IPS-18c (cell line): ENCODE results near the gene LRRC1.

Experiments
- H3K4me3 ChIP-seq: 2 replicates; pipeline ENCODE4 v1.7.0; 2013; ENCODE audit warnings: low read depth, mild to moderate bottlenecking, low read length, moderate library complexity; ENCODE audit not compliant: insufficient read depth
- H3K9me3 ChIP-seq: one replicate; pipeline ENCODE4 v1.6.1; 2013; ENCODE audit warnings: mild to moderate bottlenecking, low read length, moderate library complexity; ENCODE audit not compliant: control insufficient read depth, insufficient read depth

LRRC1 gene

GRCh38 chr6:53944543-53944942 is 149.7 kb downstream of the LRRC1 start:
- no peaks in the 10 kb centered on the region for H3K9me3 ChIP-seq
- no peak overlapping the region for H3K4me3 ChIP-seq

- H3K9me3 ChIP-seq = no peaks in the 10 kb centered on the region
- no peak overlapping the region; the same call in 1 of the 2 replicates for H3K4me3 ChIP-seq
These were observed 151.1 kb downstream of the LRRC1 start for GRCh38 chr6:53945765-53946407.

GRCh38 chr6:53947780-53948179 is 153.0 kb downstream of the LRRC1 start:
- H3K4me3 ChIP-seq = no peak overlapping the region
- H3K9me3 ChIP-seq = no peaks in the 10 kb centered on the region

GRCh38 chr6:53951383-53951782 is 156.6 kb downstream of the LRRC1 start:
- no peak overlapping the region for H3K4me3 ChIP-seq
- H3K9me3 ChIP-seq = peaks cover 2% of the 10 kb centered on the region

GRCh38 chr6:53956068-53956711 is 161.4 kb downstream of the LRRC1 start:
- Histone ChIP-seq H3K4me3 (no peak overlapping the region), H3K9me3 (peaks cover 2% of the 10 kb centered on the region)

- Histone ChIP-seq H3K4me3 (no peak overlapping the region), H3K9me3 (peaks cover 2% of the 10 kb centered on the region)
These were observed 162.0 kb downstream of the LRRC1 start for GRCh38 chr6:53956804-53957203.

- no peaks in the 10 kb centered on the region for H3K9me3 ChIP-seq
- no peak overlapping the region for H3K4me3 ChIP-seq
These were observed 164.9 kb downstream of the LRRC1 start for GRCh38 chr6:53959717-53960116.

- H3K4me3 ChIP-seq = no peak overlapping the region
- H3K9me3 ChIP-seq = no peaks in the 10 kb centered on the region
These were observed 165.5 kb downstream of the LRRC1 start for GRCh38 chr6:53960311-53960710.

- H3K4me3 ChIP-seq = no peak overlapping the region
- H3K9me3 ChIP-seq = no peaks in the 10 kb centered on the region
These were observed 167.0 kb downstream of the LRRC1 start for GRCh38 chr6:53961679-53962370.

GRCh38 chr6:53962646-53963045 is 167.8 kb downstream of the LRRC1 start:
- Histone ChIP-seq H3K9me3 (no peaks in the 10 kb centered on the region), H3K4me3 (no peak overlapping the region)

- H3K4me3 ChIP-seq = no peak overlapping the region
- no peaks in the 10 kb centered on the region for H3K9me3 ChIP-seq
These were observed 172.6 kb downstream of the LRRC1 start for GRCh38 chr6:53967415-53967814.
